GM23248 (cell line): Measurements from ENCODE around the gene KRTAP5-1. TPM values are rescaled to one million over a fixed set of nuclear protein-coding genes. Genes with fewer than 3 reads are reported as not detected.

Experiments used
- DNase-seq: peaks from one replicate; pipeline ENCODE4 v3.0.0-alpha.2; 2015
- H2AFZ ChIP-seq: fragments of 200-600 bp; sonication (generic); 2 replicates; pipeline ENCODE4 v1.6.1; 2016; ENCODE audit warnings: antibody characterized with exemption
- H3F3A ChIP-seq: fragments of 200-600 bp; sonication (generic); 2 replicates; pipeline ENCODE4 v1.6.1; 2016; ENCODE audit warnings: mild to moderate bottlenecking, antibody characterized with exemption, mixed run types; ENCODE audit not compliant: insufficient read depth
- H3K27ac ChIP-seq: fragments of 200-600 bp; sonication (generic); 2 replicates; pipeline ENCODE4 v1.5.1; 2016; ENCODE audit warnings: mild to moderate bottlenecking
- H3K27me3 ChIP-seq: fragments of 200-600 bp; sonication (generic); replicated peaks from 2 replicates; pipeline ENCODE4 v1.6.1; 2016; ENCODE audit warnings: mild to moderate bottlenecking; ENCODE audit not compliant: insufficient read depth
- H3K36me3 ChIP-seq: fragments of 200-600 bp; sonication (generic); 2 replicates; pipeline ENCODE4 v1.6.1; 2016; ENCODE audit warnings: low read depth, mild to moderate bottlenecking
- H3K4me1 ChIP-seq: fragments of 200-600 bp; sonication (generic); 2 replicates; pipeline ENCODE4 v1.6.1; 2016; ENCODE audit warnings: mild to moderate bottlenecking; ENCODE audit not compliant: insufficient read depth
- H3K4me2 ChIP-seq: fragments of 200-600 bp; sonication (generic); one replicate; pipeline ENCODE4 v1.6.1; 2016; ENCODE audit warnings: mild to moderate bottlenecking; ENCODE audit not compliant: unreplicated experiment
- H3K4me3 ChIP-seq: fragments of 200-600 bp; sonication (generic); 2 replicates; pipeline ENCODE4 v1.5.1; 2016; ENCODE audit warnings: mild to moderate bottlenecking
- H3K79me2 ChIP-seq: fragments of 200-600 bp; sonication (generic); 2 replicates; pipeline ENCODE4 v1.6.1; 2016; ENCODE audit warnings: mild to moderate bottlenecking; ENCODE audit not compliant: insufficient read depth
- H3K9ac ChIP-seq: fragments of 200-600 bp; sonication (generic); 2 replicates; pipeline ENCODE4 v1.6.1; 2016; ENCODE audit warnings: mild to moderate bottlenecking
- H3K9me2 ChIP-seq: fragments of 200-600 bp; sonication (generic); 2 replicates; pipeline ENCODE4 v1.6.1; 2016; ENCODE audit warnings: mixed run types, mild to moderate bottlenecking, moderate library complexity; ENCODE audit not compliant: insufficient read depth
- H3K9me3 ChIP-seq: fragments of 200-600 bp; sonication (generic); one replicate; pipeline ENCODE4 v1.6.1; 2017; ENCODE audit warnings: low read depth
- H4K20me1 ChIP-seq: fragments of 200-600 bp; sonication (generic); 2 replicates; pipeline ENCODE4 v1.6.0; 2016; ENCODE audit not compliant: insufficient read depth
- EZH2 ChIP-seq: fragments of 200-600 bp; sonication (generic); IDR thresholded peaks from 2 replicates; pipeline ENCODE4 v1.6.1; 2018; ENCODE audit warnings: antibody characterized with exemption, mild to moderate bottlenecking; ENCODE audit not compliant: insufficient read depth, poor library complexity, severe bottlenecking
- EZH2phosphoT487 ChIP-seq: fragments of 200-600 bp; sonication (generic); IDR thresholded peaks from 2 replicates; pipeline ENCODE4 v1.6.1; 2018; ENCODE audit warnings: antibody characterized with exemption, moderate library complexity, mild to moderate bottlenecking, low read depth; ENCODE audit not compliant: insufficient read depth
- WGBS, 2 experiments: methylation state at CpG; one replicate each; pipeline ENCODE4 v1.1.6; 2015 to 2017; ENCODE audit warnings: low lambda C conversion rate in 2 of 2, low coverage in 1 of 2; ENCODE audit errors: missing lambda C conversion rate in 2 of 2; 5-methylcytosine and 5-hydroxymethylcytosine counted together
- in situ Hi-C: fragments of 300-500 bp; cut with MboI; formaldehyde crosslinking; loops from 2 replicates; pipeline ENCODE4 v1.15.0; 2020
- polyA plus RNA-seq: library from polyadenylated mRNA; unstranded; fragments of >200 nt; fragmentation: Nextera tagmentation; extraction: Ambion mirVana; gene quantifications from 2 replicates; pipeline ENCODE4 v1.2.1, GENCODE V29; 2016
- total RNA-seq: library from RNA; depleted of rRNA; stranded (reverse); fragments of >200 nt; shearing (Covaris generic); gene quantifications from 2 replicates; pipeline ENCODE4 v1.2.3, GENCODE V29; 2014; rRNA removed

The KRTAP5-1 gene
- total and polyA plus RNA-seq, 2 experiments from 2014 or later = not detected

GRCh38 chr11:1540074-1540473 lies 45.0 kb downstream of the KRTAP5-1 start:
- H3F3A ChIP-seq = no peaks in the 10 kb centered on the region
- H4K20me1 ChIP-seq = 0 out of 2 replicates have a peak, but pooled peaks cover 14% of the 10 kb centered on the region
- 87 to 91% methylated on average over 6 of the region's 6 CpGs for WGBS, 2 experiments
- no peak overlapping the region for H3K27ac ChIP-seq
- no peak overlapping the region for H3K9ac ChIP-seq
- peaks cover 13% of the 10 kb centered on the region; the same call in 1 of the 2 replicates for H3K27me3 ChIP-seq
- H3K36me3 ChIP-seq = no peaks in the 10 kb centered on the region
- peaks cover 26% of the 10 kb centered on the region for H3K79me2 ChIP-seq
- H2AFZ ChIP-seq = no peak overlapping the region
- no peaks in the 10 kb centered on the region for H3K4me1 ChIP-seq
- no peak for TF ChIP-seq EZH2phosphoT487
- in situ Hi-C loops = no loop called here
- H3K4me3 ChIP-seq = no peak overlapping the region
- H3K9me3 ChIP-seq = no peaks in the 10 kb centered on the region
- no peaks in the 10 kb centered on the region for H3K9me2 ChIP-seq
- H3K4me2 ChIP-seq = no peak overlapping the region
- DNase-seq = no peak

GRCh38 chr11:1538153-1538552 lies 46.9 kb downstream of the KRTAP5-1 start:
- Histone ChIP-seq H3K27ac (no peak overlapping the region), H2AFZ (no peak overlapping the region), H3K4me1 (peaks cover 3% of the 10 kb centered on the region; the same call in 1 of the 2 replicates), H3K4me2 (no peak overlapping the region), H3K9me2 (no peaks in the 10 kb centered on the region), H4K20me1 (0 out of 2 replicates have a peak, but pooled peaks cover 14% of the 10 kb centered on the region), H3K9ac (no peak overlapping the region), H3K4me3 (no peak overlapping the region), H3K9me3 (no peaks in the 10 kb centered on the region), H3K79me2 (peaks cover 44% of the 10 kb centered on the region), H3F3A (peaks cover 3% of the 10 kb centered on the region; the same call in 1 of the 2 replicates), H3K27me3 (peaks cover 13% of the 10 kb centered on the region; the same call in 1 of the 2 replicates), H3K36me3 (no peaks in the 10 kb centered on the region)
- in situ Hi-C loops = no loop called here
- TF ChIP-seq EZH2 (no peak), EZH2phosphoT487 (no peak)
- DNase-seq = no peak
- WGBS, 2 experiments = 54 to 58% methylated on average over 5 of the region's 5 CpGs

DNA sequence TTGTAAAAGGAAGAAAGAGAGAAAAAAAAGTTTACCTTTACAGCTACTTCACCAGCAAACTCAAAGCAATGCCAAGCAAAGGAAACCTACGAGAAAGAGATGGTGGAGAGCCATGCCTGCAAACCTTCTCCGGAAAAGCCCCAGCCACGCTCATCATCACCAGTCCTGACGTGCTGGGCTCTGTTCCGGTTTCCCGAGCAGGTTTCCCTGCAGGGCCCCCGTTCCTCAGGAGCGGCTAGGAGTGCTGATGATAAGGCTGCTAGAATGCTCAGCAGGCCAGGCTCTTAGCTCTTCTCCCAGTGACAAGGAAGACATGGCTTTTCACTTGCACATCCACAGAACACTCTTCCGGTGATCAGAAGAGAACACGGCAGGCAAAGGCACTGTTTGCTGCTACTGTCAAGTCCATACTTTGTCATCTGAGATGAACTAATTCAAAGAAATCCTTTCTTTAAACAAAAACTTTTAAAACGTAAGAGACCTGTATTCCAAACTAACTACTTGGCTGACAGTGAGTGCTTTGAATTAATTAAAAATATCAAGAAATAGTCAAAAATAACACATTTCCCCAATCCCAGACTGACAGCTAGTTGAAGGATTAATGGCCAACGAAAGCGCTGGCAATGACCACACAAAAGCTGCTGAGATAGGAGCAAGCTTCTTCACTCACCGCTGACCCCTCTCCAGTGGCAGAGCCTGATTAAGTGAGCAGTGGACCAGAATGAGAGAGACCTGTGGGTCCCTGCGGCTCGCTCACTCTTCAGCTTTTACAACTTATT lies 48.8 kb downstream of the KRTAP5-1 start:
- Histone ChIP-seq H3K4me2 (no peak overlapping the region), H3K9ac (no peak overlapping the region), H3K4me1 (peaks cover 22% of the 10 kb centered on the region), H3K79me2 (peaks cover 46% of the 10 kb centered on the region), H3K27ac (no peak overlapping the region), H3K27me3 (peaks cover 13% of the 10 kb centered on the region; the same call in 1 of the 2 replicates), H4K20me1 (peaks cover 20% of the 10 kb centered on the region; the same call in 1 of the 2 replicates), H3F3A (peaks cover 18% of the 10 kb centered on the region), H3K36me3 (no peaks in the 10 kb centered on the region), H3K9me2 (no peaks in the 10 kb centered on the region), H2AFZ (no peak overlapping the region), H3K9me3 (no peaks in the 10 kb centered on the region), H3K4me3 (no peak overlapping the region)
- WGBS, 2 experiments = 86 to 89% methylated on average over 16 of the region's 16 CpGs
- TF ChIP-seq EZH2phosphoT487 = no peak
- TF ChIP-seq EZH2 = no peak
- DNase-seq = no peak
- in situ Hi-C loops = no loop called here

GRCh38 chr11:1534682-1535081 lies 50.4 kb downstream of the KRTAP5-1 start:
- Histone ChIP-seq H3K9me2 (no peaks in the 10 kb centered on the region), H4K20me1 (peaks cover 30% of the 10 kb centered on the region; the same call in 1 of the 2 replicates), H3K4me1 (peaks cover 26% of the 10 kb centered on the region), H3K79me2 (peaks cover 62% of the 10 kb centered on the region), H3K36me3 (no peaks in the 10 kb centered on the region), H2AFZ (no peak overlapping the region), H3K27ac (no peak overlapping the region), H3K4me2 (no peak overlapping the region), H3K9me3 (no peaks in the 10 kb centered on the region), H3K27me3 (peaks cover 13% of the 10 kb centered on the region; the same call in 1 of the 2 replicates), H3K9ac (no peak overlapping the region), H3F3A (peaks cover 24% of the 10 kb centered on the region), H3K4me3 (no peak overlapping the region)
- TF ChIP-seq EZH2phosphoT487 (no peak), EZH2 (no peak)
- WGBS, 2 experiments = 87 to 88% methylated on average over 14 of the region's 14 CpGs
- in situ Hi-C loops = no loop called here
- DNase-seq = peak; percentile 29

Other genes with a start within 250 kb of the KRTAP5-1 start
- gene BRSK2, start 195.3 kb downstream of the KRTAP5-1 start, total RNA-seq = 0.11 and 0.13 TPM in 2 replicates
- gene BRSK2, start 195.3 kb downstream of the KRTAP5-1 start, polyA plus RNA-seq = not detected in 2 replicates
- gene MOB2, start 98.5 kb downstream of the KRTAP5-1 start, total RNA-seq = 22.1 and 29.3 TPM in 2 replicates
- 27.1 and 28.8 TPM in 2 replicates for gene MOB2, start 98.5 kb downstream of the KRTAP5-1 start, polyA plus RNA-seq
- 0.11 TPM in 1 of 2 replicates, not detected in the other for gene DUSP8, start 13.0 kb downstream of the KRTAP5-1 start, total RNA-seq
- gene DUSP8, start 13.0 kb downstream of the KRTAP5-1 start, polyA plus RNA-seq = 0.05 TPM in 1 of 2 replicates, not detected in the other
- not detected in 2 replicates for gene KRTAP5-2, start 13.0 kb upstream of the KRTAP5-1 start, total RNA-seq
- gene KRTAP5-2, start 13.0 kb upstream of the KRTAP5-1 start, polyA plus RNA-seq = not detected in 2 replicates
- not detected in 2 replicates for gene KRTAP5-3, start 23.2 kb upstream of the KRTAP5-1 start, total RNA-seq
- gene KRTAP5-3, start 23.2 kb upstream of the KRTAP5-1 start, polyA plus RNA-seq = not detected in 2 replicates
- gene KRTAP5-4, start 36.9 kb upstream of the KRTAP5-1 start, total RNA-seq = not detected in 2 replicates
- gene KRTAP5-4, start 36.9 kb upstream of the KRTAP5-1 start, polyA plus RNA-seq = not detected in 2 replicates
- not detected in 2 replicates for gene KRTAP5-5, start 44.5 kb upstream of the KRTAP5-1 start, total RNA-seq
- gene KRTAP5-5, start 44.5 kb upstream of the KRTAP5-1 start, polyA plus RNA-seq = not detected in 2 replicates
- not detected in 2 replicates for gene KRTAP5-6, start 111.9 kb upstream of the KRTAP5-1 start, total RNA-seq
- gene KRTAP5-6, start 111.9 kb upstream of the KRTAP5-1 start, polyA plus RNA-seq = not detected in 2 replicates
- gene IFITM10, start 165.3 kb upstream of the KRTAP5-1 start, total RNA-seq = 1.6 and 67.4 TPM in 2 replicates
- 0.41 and 0.53 TPM in 2 replicates for gene IFITM10, start 165.3 kb upstream of the KRTAP5-1 start, polyA plus RNA-seq
- gene CTSD, start 178.6 kb upstream of the KRTAP5-1 start, total RNA-seq = 305 and 338 TPM in 2 replicates
- 321 and 327 TPM in 2 replicates for gene CTSD, start 178.6 kb upstream of the KRTAP5-1 start, polyA plus RNA-seq
- gene SYT8, start 249.7 kb upstream of the KRTAP5-1 start, total RNA-seq = not detected in 2 replicates
- not detected in 2 replicates for gene SYT8, start 249.7 kb upstream of the KRTAP5-1 start, polyA plus RNA-seq